Karpas-422 (cell line): ENCODE data around the gene EDDM3A. TPM values are rescaled to one million over a fixed set of nuclear protein-coding genes. Genes with fewer than 3 reads are reported as not detected.
A peak's percentile ranks its signal among the peaks of the same experiment; 100 is the strongest.
"Not testable (repeated sequence)": the region's sequence is repeated elsewhere in the genome, so short reads cannot be mapped to it uniquely, and the experiment has no call there.

ENCODE experiments used
- DNase-seq: peaks from one replicate; pipeline ENCODE4 v3.0.0-alpha.2; 2015
- H2AFZ ChIP-seq: fragments of 200-600 bp; sonication (generic); 2 replicates; pipeline ENCODE4 v1.6.1; 2014; ENCODE audit warnings: antibody characterized with exemption, low read length, mixed read lengths
- H3K27ac ChIP-seq: fragments of 200-600 bp; sonication (generic); 2 replicates; pipeline ENCODE4 v1.5.1; 2014; ENCODE audit warnings: mild to moderate bottlenecking, low read length, moderate library complexity
- H3K27me3 ChIP-seq: fragments of 200-600 bp; sonication (generic); 2 replicates; pipeline ENCODE4 v1.6.1; 2014; ENCODE audit warnings: low read length, mixed read lengths
- H3K36me3 ChIP-seq: fragments of 200-600 bp; sonication (generic); 2 replicates; pipeline ENCODE4 v1.6.1; 2014; ENCODE audit warnings: low read length, mixed read lengths; ENCODE audit not compliant: insufficient read depth
- H3K4me1 ChIP-seq: fragments of 200-600 bp; sonication (generic); 2 replicates; pipeline ENCODE4 v1.6.1; 2014; ENCODE audit warnings: mild to moderate bottlenecking, low read length, mixed read lengths
- H3K4me2 ChIP-seq: fragments of 200-600 bp; sonication (generic); 2 replicates; pipeline ENCODE4 v1.6.1; 2014; ENCODE audit warnings: low read length, low read depth, mild to moderate bottlenecking; ENCODE audit not compliant: poor library complexity, severe bottlenecking
- H3K4me3 ChIP-seq: fragments of 200-600 bp; sonication (generic); 2 replicates; pipeline ENCODE4 v1.5.1; 2014; ENCODE audit warnings: mild to moderate bottlenecking, antibody characterized with exemption, low read length, mixed read lengths
- H3K79me2 ChIP-seq: fragments of 200-600 bp; sonication (generic); 2 replicates; pipeline ENCODE4 v1.6.1; 2014; ENCODE audit warnings: mild to moderate bottlenecking, low read length, mixed read lengths
- H3K9ac ChIP-seq: fragments of 200-600 bp; sonication (generic); 2 replicates; pipeline ENCODE4 v1.6.0; 2014; ENCODE audit warnings: low read length
- H3K9me2 ChIP-seq: fragments of 200-600 bp; sonication (generic), shearing (Covaris generic); replicated peaks from 2 replicates; pipeline ENCODE4 v1.6.0; 2014; ENCODE audit warnings: mild to moderate bottlenecking, low read length, moderate library complexity; ENCODE audit not compliant: insufficient read depth
- H3K9me3 ChIP-seq: fragments of 300-700, 200-600 bp; sonication (generic); 2 replicates; pipeline ENCODE4 v1.6.1; 2014; ENCODE audit warnings: low read length, mixed read lengths
- H4K20me1 ChIP-seq: fragments of 200-600 bp; sonication (generic); 2 replicates; pipeline ENCODE4 v1.6.1; 2014; ENCODE audit warnings: mild to moderate bottlenecking, antibody characterized with exemption, low read length, low read depth; ENCODE audit not compliant: insufficient read depth
- total RNA-seq: library from RNA; depleted of rRNA; stranded (reverse); fragments of >200 nt; shearing (Covaris generic); gene quantifications from 2 replicates; pipeline ENCODE4 v1.2.3, GENCODE V29; 2014; ENCODE audit warnings: low replicate concordance; rRNA removed

The EDDM3A gene, protein sequence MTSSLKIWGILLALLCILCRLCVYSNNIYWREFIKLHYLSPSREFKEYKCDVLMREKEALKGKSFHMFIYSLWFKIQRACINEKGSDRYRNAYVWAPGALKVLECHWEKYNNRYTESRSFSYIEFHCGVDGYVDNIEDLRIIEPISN
- not detected in 2 replicates for total RNA-seq

DNA sequence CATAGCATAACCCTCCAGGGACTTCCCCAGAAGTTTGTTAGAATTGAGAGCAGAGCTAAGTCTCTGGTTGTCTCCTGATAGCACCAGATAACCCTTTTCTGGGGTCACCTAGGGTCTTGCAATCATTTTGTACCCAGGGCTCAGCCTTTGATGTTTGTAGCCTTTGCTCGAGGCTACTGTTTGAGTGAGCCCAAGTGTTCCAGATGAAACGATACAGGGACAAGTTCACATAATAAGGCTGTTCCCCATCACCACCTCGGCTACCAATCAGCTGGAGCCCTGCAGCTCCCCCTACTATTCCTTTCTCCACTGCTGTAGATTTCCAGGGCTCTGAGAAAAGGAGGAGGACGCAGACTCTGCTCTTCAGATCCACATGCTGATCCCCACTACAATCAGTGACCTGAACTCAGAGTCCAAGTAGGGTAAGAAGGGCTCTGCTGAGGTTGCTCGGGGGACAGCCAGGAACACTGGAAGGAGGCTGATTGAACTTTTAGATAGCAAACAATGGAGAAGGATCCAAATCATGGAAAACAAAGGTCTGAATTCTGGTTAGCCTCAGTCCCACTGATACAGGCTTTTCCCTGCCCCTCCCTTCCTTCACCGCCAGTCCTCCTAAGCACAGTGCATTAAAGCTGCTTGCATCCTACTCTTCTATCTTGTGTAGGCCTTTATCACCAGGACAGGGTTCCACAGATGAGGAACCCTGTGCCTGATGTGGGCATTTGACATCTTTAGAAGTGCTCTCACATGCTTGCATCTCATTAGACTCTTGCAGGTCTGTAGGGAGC is at the start of gene EDDM3A:
EDDM3A (plus strand) TSS at position 317 of the 788 bp plus-strand sequence. CDS start 1,694 bp downstream, outside the sequence.
- no peak for DNase-seq
- Histone ChIP-seq H3K4me3 (no peak within 1 kb of the TSS), H3K79me2 (no peaks in the 10 kb centered on the region), H3K27ac (no peak within 1 kb of the TSS), H3K27me3 (no peaks in the 10 kb centered on the region), H3K9me2 (no peaks in the 10 kb centered on the region), H3K9ac (no peak within 1 kb of the TSS), H4K20me1 (no peaks in the 10 kb centered on the region), H3K9me3 (no peaks in the 10 kb centered on the region), H3K4me2 (no peak within 1 kb of the TSS), H3K4me1 (no peaks in the 10 kb centered on the region), H2AFZ (no peak within 1 kb of the TSS), H3K36me3 (no peaks in the 10 kb centered on the region)

DNA sequence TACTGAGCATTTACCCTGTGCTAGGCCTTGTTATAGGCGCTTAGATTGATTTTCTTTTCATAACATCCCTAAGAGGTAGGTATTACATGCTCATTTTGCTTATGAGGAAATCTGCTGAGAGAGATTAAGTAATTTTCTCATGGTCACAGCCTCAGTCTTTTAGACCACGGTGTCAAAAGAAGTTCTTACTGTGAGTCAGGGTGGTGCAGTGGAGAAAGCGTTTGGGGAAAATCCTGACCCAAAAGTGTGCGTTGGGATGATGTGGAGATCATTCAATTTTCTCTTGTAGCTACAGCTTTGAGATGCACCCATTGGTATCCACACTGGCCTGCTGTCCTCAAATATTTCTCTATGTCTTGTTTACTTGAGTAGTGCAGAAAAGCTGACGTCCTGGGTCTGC is 48.9 kb upstream of the EDDM3A start:
- no peak overlapping the region for H3K4me2 ChIP-seq
- H3K4me1 ChIP-seq, result peaks cover 4% of the 10 kb centered on the region
- DNase-seq, result no peak
- no peaks in the 10 kb centered on the region for H3K36me3 ChIP-seq
- H3K9me3 ChIP-seq, result no peaks in the 10 kb centered on the region
- no peaks in the 10 kb centered on the region for H4K20me1 ChIP-seq
- no peak overlapping the region for H3K27ac ChIP-seq
- H3K27me3 ChIP-seq, result no peaks in the 10 kb centered on the region
- H2AFZ ChIP-seq, result no peak overlapping the region; the same call in 1 of the 2 replicates
- no peaks in the 10 kb centered on the region for H3K9me2 ChIP-seq
- no peaks in the 10 kb centered on the region for H3K79me2 ChIP-seq
- H3K4me3 ChIP-seq, result no peak overlapping the region
- H3K9ac ChIP-seq, result no peak overlapping the region

DNA sequence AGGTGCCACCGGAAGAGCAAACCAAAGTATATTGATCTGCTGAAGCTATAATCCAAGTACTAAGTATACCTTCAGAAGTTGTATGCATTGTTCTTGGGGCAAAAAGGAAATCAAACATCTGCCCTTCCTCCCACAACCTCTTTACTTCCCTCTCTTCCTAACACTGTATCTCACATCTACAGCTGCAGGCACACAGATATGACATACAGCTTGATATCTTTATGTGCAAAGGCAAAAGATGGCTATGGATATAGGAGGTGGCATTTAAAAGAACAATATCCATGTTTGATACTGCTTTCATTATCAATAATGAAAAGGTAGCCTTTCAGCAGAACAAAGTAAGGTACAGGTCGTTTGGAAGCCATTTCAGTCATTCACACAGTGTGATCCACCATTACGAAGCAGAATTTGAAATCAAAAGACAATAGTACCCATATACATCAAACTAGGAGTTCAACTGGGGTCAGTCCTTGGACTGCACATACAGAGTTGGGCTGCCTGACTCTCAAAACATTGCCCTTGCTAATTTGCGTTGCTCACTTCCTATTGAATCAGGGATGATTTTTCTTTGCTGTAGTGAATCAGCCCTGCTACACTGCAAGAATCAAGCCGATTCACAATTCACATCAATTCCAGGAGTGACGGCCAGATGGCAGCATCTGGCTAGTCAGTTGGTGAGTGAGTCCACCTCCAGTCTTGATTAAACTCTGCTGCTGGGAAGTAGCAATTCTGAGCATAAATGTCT is 48.2 kb upstream of the EDDM3A start:
- Histone ChIP-seq H3K4me3 (no peak overlapping the region), H4K20me1 (no peaks in the 10 kb centered on the region)

DNA sequence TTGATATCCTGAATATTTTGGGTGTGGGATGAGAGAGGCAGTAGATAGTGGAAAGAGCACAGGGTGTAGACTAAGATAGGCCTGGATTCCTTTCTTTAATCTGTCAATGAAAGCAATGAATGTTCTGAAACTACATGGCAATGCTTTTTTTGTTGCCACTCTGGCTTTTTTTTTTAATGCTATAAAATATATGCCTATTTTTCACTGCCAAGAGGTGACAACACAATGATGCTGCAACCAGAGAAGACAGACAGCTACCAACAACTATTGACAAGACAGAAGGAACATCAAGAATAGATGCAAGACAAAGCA is 47.7 kb upstream of the EDDM3A start:
- Histone ChIP-seq H3K36me3 (no peaks in the 10 kb centered on the region), H4K20me1 (no peaks in the 10 kb centered on the region), H2AFZ (no peak overlapping the region), H3K27me3 (no peaks in the 10 kb centered on the region), H3K79me2 (no peaks in the 10 kb centered on the region), H3K27ac (no peak overlapping the region), H3K9me2 (no peaks in the 10 kb centered on the region), H3K4me2 (no peak overlapping the region), H3K4me1 (peaks cover 4% of the 10 kb centered on the region), H3K4me3 (no peak overlapping the region), H3K9me3 (no peaks in the 10 kb centered on the region), H3K9ac (no peak overlapping the region)
- no peak for DNase-seq

More for the DNA sequence above, 48.2 kb upstream of the EDDM3A start:
- no peaks in the 10 kb centered on the region for H3K27me3 ChIP-seq
- peak; percentile 88 for DNase-seq
- no peak overlapping the region for H3K27ac ChIP-seq
- peaks cover 4% of the 10 kb centered on the region for H3K4me1 ChIP-seq
- 0 out of 2 replicates have a peak overlapping the region, but pooled peaks have one; percentile 17 for H3K9ac ChIP-seq
- H3K79me2 ChIP-seq, result no peaks in the 10 kb centered on the region
- no peaks in the 10 kb centered on the region for H3K36me3 ChIP-seq
- peak overlapping the region; percentile 10 for H3K4me2 ChIP-seq
- no peaks in the 10 kb centered on the region for H3K9me2 ChIP-seq
- peak overlapping the region; percentile 58; the same call in 1 of the 2 replicates for H2AFZ ChIP-seq
- no peaks in the 10 kb centered on the region for H3K9me3 ChIP-seq

DNA sequence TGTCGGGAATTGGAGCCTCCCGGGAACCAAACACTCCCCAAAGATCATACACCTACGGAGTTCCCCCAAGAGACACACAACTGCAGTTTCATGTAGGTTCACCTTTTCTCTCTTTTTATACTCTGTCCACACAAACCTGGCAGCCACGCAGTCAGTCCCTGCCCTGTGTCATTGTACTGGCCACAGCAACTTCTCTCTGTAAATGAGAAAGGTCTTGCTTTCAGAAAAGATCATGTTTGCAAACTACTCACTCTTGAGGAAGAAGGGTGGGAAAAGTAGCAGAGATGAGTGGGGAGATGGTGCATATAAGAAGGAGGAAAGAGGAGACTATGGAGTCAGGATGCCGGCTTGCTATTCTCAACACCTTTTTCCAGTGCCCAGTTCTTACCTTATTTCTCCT is 46.8 kb upstream of the EDDM3A start:
- H3K9me3 ChIP-seq, result no peaks in the 10 kb centered on the region
- H3K36me3 ChIP-seq, result no peaks in the 10 kb centered on the region
- no peaks in the 10 kb centered on the region for H4K20me1 ChIP-seq
- no peaks in the 10 kb centered on the region for H3K27me3 ChIP-seq
- H3K79me2 ChIP-seq, result no peaks in the 10 kb centered on the region
- no peak overlapping the region for H3K4me2 ChIP-seq
- no peak for DNase-seq
- no peak overlapping the region for H3K27ac ChIP-seq
- H3K9me2 ChIP-seq, result no peaks in the 10 kb centered on the region
- H3K4me1 ChIP-seq, result peaks cover 4% of the 10 kb centered on the region
- H3K4me3 ChIP-seq, result no peak overlapping the region
- H2AFZ ChIP-seq, result no peak overlapping the region
- H3K9ac ChIP-seq, result no peak overlapping the region

DNA sequence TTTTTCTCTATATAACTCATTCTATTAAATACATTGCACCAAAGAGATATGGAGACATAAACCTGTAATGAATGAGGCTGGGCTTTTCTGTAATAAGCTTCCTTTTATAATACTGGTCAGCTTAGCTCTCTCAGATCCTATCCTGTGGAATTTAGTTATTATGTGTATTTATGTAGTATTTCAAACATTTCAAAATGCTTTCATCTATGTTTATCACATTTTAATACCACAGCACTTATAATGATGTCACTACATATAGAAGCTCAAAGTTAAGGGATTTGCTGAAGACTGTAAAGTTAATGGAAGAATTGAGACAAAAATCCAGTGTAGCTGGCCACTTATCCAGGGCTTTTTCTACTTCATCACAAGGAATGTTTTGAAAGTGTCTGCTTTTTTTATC is 45.8 kb upstream of the EDDM3A start:
- H3K9ac ChIP-seq, result no peak overlapping the region
- H3K4me1 ChIP-seq, result peaks cover 4% of the 10 kb centered on the region
- no peak overlapping the region for H2AFZ ChIP-seq
- no peak overlapping the region for H3K4me2 ChIP-seq
- H3K9me2 ChIP-seq, result no peaks in the 10 kb centered on the region
- no peaks in the 10 kb centered on the region for H4K20me1 ChIP-seq
- no peaks in the 10 kb centered on the region for H3K36me3 ChIP-seq
- H3K4me3 ChIP-seq, result no peak overlapping the region
- H3K27ac ChIP-seq, result no peak overlapping the region
- H3K9me3 ChIP-seq, result no peaks in the 10 kb centered on the region
- no peaks in the 10 kb centered on the region for H3K79me2 ChIP-seq
- no peaks in the 10 kb centered on the region for H3K27me3 ChIP-seq
- no peak for DNase-seq

DNA sequence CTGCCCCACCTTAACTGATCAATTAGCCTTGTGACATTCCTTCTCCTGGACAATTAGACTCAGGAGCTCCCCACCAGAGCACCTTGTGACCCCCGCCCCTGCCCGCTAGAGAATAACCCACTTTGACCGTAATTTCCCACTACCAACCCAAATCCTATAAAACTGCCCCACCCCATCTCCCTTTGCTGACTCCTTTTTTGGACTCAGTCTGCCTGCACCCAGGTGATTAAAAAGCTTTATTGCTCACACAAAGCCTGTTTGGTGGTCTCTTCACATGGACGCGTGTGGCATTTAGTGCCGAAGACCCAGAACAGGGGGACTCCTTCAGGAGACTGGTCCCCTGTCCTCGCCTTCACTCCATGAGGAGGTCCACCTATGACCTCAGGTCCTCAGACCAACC is 44.7 kb upstream of the EDDM3A start:
- H3K9me2 ChIP-seq, H4K20me1 ChIP-seq, H3K4me1 ChIP-seq, H3K9me3 ChIP-seq, DNase-seq, H3K36me3 ChIP-seq, H2AFZ ChIP-seq, H3K79me2 ChIP-seq, H3K27ac ChIP-seq, H3K4me2 ChIP-seq, H3K4me3 ChIP-seq, H3K9ac ChIP-seq, H3K27me3 ChIP-seq: not testable (repeated sequence)

DNA sequence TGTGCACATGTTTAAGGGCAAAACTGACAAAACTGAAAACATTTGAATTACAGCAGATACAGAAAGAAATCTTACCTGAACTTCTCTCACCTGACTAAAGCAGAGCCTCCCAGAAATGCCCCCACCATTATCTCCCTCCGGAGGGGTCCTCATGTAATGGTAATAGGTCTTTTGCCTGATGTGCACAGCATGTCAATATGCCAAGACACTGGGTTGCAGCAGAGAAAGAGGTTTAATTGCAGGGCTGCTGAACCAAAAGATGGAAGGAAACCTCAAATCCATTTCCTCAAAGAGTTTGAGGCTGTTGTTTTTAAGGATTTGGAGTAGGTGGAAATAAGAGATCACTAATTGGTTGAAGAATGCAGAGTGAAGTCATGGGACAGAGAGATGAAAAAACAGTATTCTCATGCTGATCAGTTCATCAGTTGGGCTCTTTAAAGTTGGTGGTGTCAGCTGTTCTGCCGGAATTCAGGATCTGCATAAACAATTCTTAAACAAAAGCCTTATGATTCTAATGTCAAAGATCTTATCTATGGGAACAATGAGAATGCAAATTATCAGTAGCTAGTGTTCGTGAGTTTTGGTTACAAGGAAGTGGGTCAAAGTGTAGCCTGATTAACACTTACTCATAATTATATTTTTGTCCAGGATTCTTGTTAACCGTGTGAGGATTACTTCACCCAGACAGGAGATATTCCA is 38.9 kb upstream of the EDDM3A start:
- H3K4me2 ChIP-seq, result no peak overlapping the region
- H2AFZ ChIP-seq, result no peak overlapping the region

More for the DNA sequence above, 38.9 kb upstream of the EDDM3A start:
- no peaks in the 10 kb centered on the region for H3K9me2 ChIP-seq
- no peaks in the 10 kb centered on the region for H3K79me2 ChIP-seq
- no peaks in the 10 kb centered on the region for H3K27me3 ChIP-seq
- no peaks in the 10 kb centered on the region for H3K4me1 ChIP-seq
- H3K4me3 ChIP-seq, result no peak overlapping the region
- no peak for DNase-seq
- H3K9me3 ChIP-seq, result no peaks in the 10 kb centered on the region
- H3K36me3 ChIP-seq, result no peaks in the 10 kb centered on the region
- no peaks in the 10 kb centered on the region for H4K20me1 ChIP-seq
- H3K27ac ChIP-seq, result no peak overlapping the region
- H3K9ac ChIP-seq, result no peak overlapping the region
